AG09309 (cell line): ENCODE results near the gene NTMT1.
A peak's percentile ranks its signal among the peaks of the same experiment; 100 is the strongest.

Source experiments
- DNase-seq: peaks from one replicate; pipeline ENCODE4 v3.0.0-alpha.2; 2010; ENCODE audit warnings: low read depth
- H3K4me3 ChIP-seq: 2 replicates; pipeline ENCODE4 v1.5.1; 2011; ENCODE audit warnings: mild to moderate bottlenecking, low read depth, low read length, moderate library complexity; ENCODE audit not compliant: control insufficient read depth
- TF ChIP-seq, protein P1 (sequence below): IDR thresholded peaks from 2 replicates; pipeline ENCODE4 v1.5.1; 2011; ENCODE audit warnings: mild to moderate bottlenecking, low read depth, low read length, inconsistent platforms; ENCODE audit not compliant: insufficient read depth, control insufficient read depth; ENCODE audit errors: missing control alignments

Gene NTMT1

DNA sequence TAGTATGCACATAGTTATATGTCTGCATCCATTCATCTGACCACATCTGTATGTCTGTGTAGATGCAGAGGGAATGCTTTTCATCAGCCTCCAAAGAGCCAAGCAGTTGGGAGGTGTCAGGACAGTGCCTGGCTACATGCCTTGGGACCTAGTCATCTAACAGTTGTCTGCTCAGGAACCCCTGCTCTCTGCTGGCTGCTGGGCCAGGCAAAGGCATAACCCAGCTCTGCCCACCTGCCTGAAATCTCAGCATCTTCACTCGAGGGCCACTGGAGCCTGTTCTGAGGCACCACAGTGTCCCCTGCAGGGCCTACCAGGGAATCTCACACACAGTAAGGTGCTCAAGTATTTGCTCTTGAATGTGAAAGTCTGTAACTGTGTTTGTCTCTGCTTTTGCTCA is 8.8 kb upstream of the NTMT1 start:
- DNase-seq = no peak
- no peak overlapping the region for H3K4me3 ChIP-seq
- TF ChIP-seq, protein P1, sequence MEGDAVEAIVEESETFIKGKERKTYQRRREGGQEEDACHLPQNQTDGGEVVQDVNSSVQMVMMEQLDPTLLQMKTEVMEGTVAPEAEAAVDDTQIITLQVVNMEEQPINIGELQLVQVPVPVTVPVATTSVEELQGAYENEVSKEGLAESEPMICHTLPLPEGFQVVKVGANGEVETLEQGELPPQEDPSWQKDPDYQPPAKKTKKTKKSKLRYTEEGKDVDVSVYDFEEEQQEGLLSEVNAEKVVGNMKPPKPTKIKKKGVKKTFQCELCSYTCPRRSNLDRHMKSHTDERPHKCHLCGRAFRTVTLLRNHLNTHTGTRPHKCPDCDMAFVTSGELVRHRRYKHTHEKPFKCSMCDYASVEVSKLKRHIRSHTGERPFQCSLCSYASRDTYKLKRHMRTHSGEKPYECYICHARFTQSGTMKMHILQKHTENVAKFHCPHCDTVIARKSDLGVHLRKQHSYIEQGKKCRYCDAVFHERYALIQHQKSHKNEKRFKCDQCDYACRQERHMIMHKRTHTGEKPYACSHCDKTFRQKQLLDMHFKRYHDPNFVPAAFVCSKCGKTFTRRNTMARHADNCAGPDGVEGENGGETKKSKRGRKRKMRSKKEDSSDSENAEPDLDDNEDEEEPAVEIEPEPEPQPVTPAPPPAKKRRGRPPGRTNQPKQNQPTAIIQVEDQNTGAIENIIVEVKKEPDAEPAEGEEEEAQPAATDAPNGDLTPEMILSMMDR = peak; percentile 77

DNA sequence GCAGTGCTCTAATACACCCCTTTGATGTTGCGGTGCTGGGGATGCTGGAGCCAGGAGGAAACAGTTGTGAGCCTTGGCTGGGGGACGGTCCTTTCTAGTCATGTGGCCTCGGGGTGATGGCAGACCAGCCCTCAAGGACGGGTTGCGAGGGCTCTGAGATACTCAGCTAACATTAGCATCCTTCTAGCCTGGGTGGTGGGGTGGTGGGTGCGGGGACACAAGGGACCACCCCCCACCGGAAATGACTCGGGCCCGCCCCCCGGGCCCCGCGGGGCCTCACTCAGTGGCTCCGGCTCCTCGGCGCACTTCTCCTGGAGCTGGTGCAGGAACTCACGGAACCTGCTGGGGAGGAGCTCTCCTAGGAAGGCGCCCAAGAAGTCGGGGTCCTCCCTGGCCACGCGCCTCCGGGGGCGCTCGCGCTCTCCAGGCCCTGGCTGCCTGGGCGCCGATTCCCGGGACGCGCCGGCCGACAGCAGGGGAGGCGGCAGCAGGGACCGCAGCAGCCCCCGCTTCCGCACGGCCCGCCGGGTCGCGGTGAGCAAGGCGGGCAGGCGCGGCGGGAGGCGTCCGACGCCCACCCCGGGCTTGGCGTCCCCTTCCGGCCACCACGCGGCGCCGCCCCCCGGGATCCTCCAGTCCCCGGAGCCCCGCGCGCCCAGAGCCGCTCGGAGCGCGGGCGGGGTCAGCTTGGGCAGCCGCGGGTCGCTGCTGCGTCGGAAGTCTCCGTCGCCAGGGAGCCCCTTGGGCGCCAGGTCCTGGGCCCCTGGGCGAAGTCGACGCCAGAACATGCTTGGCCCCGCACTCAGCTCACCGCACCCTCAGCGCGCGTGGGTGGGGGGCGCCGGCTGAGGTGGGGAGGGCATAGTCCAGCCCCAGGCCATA is 5.9 kb upstream of the NTMT1 start:
- TF ChIP-seq, protein P1 = peak; percentile 25
- DNase-seq = no peak
- peak overlapping the region; percentile 46 for H3K4me3 ChIP-seq

DNA sequence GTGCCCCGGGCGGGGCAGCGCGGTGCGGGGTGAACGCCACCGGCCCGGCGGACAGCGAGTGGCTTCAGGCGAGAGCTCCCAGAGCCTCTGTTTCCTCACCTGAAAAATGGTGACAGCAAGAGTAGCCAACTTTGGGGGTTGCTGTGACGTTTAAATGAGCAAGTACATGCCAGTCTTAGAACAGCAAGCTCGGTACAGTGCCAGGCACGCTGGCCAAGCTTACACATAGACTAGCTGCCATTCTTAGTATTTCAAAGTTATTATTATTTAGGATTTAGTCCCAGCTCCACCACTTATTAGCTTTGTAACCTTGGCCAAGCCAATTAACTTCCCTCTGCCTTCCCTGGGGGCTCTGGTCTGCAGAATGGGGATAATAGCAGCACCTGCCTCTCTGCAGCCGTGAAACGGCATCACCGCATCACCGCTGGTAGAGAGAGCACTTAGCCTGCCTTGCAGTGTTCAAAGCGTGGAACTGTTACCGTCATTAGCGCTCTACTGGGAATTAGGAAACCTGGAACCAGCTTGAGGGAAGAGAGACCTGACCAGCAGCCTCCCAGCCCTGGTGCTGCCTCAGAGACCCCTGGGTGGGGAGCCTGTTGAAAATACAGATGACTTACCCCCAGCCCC is 5.2 kb upstream of the NTMT1 start, which contains the start of gene C9orf50:
Gene C9orf50, minus strand, starts transcription at position 433 of the 627 bp plus-strand sequence. CDS start 527 bp downstream, outside the sequence.
- H3K4me3 ChIP-seq = peak within 1 kb of the TSS; percentile 46
- TF ChIP-seq, protein P1 = no peak
- DNase-seq = no peak

DNA sequence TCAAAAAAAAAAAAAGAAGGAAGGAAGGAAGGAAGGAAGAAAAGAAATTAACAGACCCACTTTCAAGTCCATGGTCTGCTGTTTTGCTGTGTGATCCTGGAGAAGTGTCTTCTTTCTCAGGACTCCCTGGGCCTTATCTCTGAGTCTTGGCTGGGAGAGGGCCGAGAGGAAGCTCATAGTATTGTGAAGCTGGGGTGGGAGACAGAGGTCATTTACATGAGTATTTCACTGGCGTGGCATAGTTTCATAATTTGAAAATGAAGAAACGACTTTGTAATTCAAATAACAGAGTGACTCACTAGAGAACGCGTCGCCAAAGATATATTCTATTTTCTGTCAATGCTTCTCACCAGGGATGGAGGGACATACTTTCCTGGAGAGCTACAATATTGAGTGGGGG is 2.6 kb upstream of the NTMT1 start:
- TF ChIP-seq, protein P1 = no peak
- peak; percentile 58 for DNase-seq
- H3K4me3 ChIP-seq = no peak overlapping the region

DNA sequence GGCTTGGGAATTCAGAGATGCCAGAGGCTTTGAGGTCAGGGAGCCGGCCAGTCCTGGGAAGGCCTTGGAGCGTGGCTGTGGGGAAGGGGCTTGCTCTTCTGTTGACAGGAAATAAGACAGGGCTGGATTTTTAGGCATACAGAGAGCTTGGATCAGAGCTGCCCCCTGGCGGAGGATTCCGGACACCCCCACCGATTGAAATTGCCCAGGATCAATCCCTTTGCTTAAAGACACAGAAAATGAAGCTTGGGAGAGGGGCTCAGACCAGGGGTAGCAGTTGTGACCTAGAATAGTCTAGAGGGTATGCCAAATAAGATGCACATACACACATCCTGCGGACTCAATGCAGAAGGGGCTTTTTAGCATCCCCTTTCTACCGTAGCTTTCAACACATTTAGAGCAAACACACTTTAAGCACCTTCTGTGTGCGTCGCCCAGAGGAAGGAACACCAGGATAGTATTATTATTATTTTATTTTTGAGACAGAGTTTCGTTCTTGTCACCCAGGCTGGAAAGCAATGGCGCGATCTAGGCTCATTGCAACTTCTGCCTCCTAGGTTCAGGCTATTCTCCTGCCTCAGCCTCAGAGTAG is 1.7 kb upstream of the NTMT1 start:
- H3K4me3 ChIP-seq = no peak overlapping the region
- TF ChIP-seq, protein P1 = peak; percentile 83
- DNase-seq = no peak

DNA sequence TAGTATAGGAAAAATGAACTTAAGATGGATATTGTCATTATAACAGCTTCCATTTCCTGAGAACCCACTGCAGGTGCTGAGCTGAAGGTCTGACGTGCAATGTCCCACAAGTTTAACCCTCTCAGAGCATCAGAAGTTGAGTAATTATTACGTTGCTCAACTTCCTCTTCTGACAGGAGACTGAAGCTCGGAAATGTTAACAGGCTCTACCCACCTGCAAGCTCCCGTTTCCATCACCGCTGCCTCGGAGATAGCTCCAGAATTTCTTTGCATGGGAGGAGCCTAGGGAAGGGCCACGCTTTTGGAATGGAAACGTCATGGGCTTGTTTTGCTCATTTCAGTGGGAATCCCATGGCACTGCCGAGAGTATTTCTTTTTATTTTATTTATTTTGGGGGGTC is 1.0 kb upstream of the NTMT1 start:
- DNase-seq = no peak
- TF ChIP-seq, protein P1 = no peak
- no peak overlapping the region for H3K4me3 ChIP-seq
